T-helper 2 cell treated with Interferon-gamma antibody and Interleukin-4, amounts not matched to agents 5 μg/mL and 100 μg/mL, for 36 hours (primary cell): Measurements from ENCODE around the gene MT1M.
"Not testable (repeated sequence)": the region's sequence is repeated elsewhere in the genome, so short reads cannot be mapped to it uniquely, and the experiment has no call there.

Source experiments
- DNase-seq: peaks from one replicate; pipeline ENCODE4 v3.0.0; 2021; ENCODE audit warnings: low spot score
- H3K27ac Mint-ChIP-seq: one replicate; pipeline ENCODE4 v1.8.0; 2021; ENCODE audit warnings: mild to moderate bottlenecking, mixed read lengths
- H3K27me3 Mint-ChIP-seq: one replicate; pipeline ENCODE4 v1.8.0; 2021; ENCODE audit warnings: low read depth, mixed read lengths
- H3K36me3 Mint-ChIP-seq: one replicate; pipeline ENCODE4 v1.8.0; 2021; ENCODE audit warnings: low read depth, mixed read lengths
- H3K4me1 Mint-ChIP-seq: one replicate; pipeline ENCODE4 v1.8.0; 2021; ENCODE audit warnings: low read depth, mixed read lengths
- H3K4me3 Mint-ChIP-seq: one replicate; pipeline ENCODE4 v1.8.0; 2022; ENCODE audit warnings: mild to moderate bottlenecking, moderate library complexity, mixed read lengths
- H3K9me3 Mint-ChIP-seq: one replicate; pipeline ENCODE4 v1.8.0; 2021; ENCODE audit warnings: mixed read lengths

Gene MT1M

DNA sequence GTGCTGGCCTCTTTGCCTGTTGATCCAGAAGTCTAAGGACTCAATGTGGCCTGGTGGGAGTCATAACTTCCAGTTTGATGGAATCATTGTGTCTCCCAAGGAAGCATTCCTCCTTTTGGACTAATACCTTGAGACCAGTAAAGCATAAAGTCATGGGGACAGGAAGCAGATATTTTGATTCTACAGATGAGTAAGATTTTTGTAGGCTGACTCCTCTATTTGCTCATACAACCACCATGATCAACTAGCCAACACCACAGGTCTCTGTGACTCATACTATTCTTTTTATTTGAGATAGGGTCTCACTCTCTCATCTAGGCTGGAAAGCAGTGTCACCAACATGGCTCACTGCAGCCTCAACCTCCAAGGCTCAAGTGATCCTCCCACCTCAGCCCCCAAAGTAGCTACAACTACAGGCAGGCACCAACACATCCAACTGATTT, 17.9 kb upstream of the MT1M start:
- peaks cover 1% of the 10 kb centered on the region for H3K36me3 Mint-ChIP-seq
- no peak overlapping the region for H3K4me3 Mint-ChIP-seq
- peak overlapping the region; percentile 57 for H3K27ac Mint-ChIP-seq
- no peaks in the 10 kb centered on the region for H3K9me3 Mint-ChIP-seq
- no peaks in the 10 kb centered on the region for H3K27me3 Mint-ChIP-seq
- peaks cover 63% of the 10 kb centered on the region for H3K4me1 Mint-ChIP-seq
- DNase-seq, result peak; percentile 64

DNA sequence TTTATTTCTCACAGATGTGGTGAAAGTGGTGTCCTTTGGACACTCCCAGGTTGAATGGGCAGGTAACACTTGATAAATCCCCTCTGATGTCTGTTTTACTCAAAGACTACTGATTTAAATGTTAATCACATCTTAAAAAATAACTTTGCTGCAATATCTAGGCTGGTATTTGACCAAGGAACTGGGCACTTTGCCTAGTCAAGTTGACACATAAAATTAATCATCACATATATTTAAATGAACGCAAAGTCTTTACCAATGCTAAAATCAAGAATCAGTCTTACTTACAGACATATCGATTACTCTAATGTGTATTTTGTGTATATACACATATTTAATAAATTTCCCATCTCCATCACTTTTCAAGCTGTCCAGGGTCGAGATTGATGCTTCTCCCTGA, 17.1 kb upstream of the MT1M start:
- H3K4me1 Mint-ChIP-seq, result peaks cover 58% of the 10 kb centered on the region
- H3K27me3 Mint-ChIP-seq, result no peaks in the 10 kb centered on the region
- H3K9me3 Mint-ChIP-seq, result no peaks in the 10 kb centered on the region
- no peak overlapping the region for H3K27ac Mint-ChIP-seq
- DNase-seq, result no peak
- H3K36me3 Mint-ChIP-seq, result peaks cover 2% of the 10 kb centered on the region
- H3K4me3 Mint-ChIP-seq, result no peak overlapping the region

DNA sequence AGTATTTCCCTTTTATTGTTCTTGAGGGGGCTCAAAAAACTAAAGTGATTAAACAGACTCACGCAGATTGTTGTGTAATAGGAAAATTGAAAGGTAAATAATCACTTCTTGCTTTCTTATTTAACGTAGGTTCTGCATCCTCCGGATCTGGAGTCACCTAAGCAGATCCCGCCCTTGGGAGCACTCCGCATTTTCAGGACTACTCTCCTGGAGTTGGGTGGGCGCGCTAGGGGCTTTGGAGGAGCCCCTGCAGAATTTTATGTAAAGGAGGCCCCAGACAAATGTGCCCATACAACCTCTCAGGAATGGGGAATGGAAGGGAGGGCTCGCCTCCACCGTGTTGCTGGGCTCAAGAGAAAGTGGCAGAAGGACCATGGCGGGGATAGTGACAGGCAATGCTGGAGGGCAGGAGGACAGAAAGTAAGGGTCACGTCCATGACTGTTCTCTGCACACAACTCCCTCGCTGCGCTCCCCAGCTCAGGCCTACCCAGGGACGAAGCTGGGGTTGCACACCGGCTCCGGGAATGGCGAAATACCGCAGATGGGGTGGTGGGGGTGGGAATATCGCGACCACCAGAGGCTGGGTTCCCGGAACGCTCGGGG, 15.7 kb upstream of the MT1M start:
- no peak for DNase-seq
- peak overlapping the region; percentile 86 for H3K4me3 Mint-ChIP-seq
- H3K4me1 Mint-ChIP-seq, result peaks cover 44% of the 10 kb centered on the region
- H3K27ac Mint-ChIP-seq, result peak overlapping the region; percentile 52
- H3K9me3 Mint-ChIP-seq, result no peaks in the 10 kb centered on the region
- H3K36me3 Mint-ChIP-seq, result peaks cover 2% of the 10 kb centered on the region
- H3K27me3 Mint-ChIP-seq, result no peaks in the 10 kb centered on the region

- peak; percentile 67 for DNase-seq
- peaks cover 2% of the 10 kb centered on the region for H3K36me3 Mint-ChIP-seq
- no peaks in the 10 kb centered on the region for H3K27me3 Mint-ChIP-seq
- peak overlapping the region; percentile 86 for H3K4me3 Mint-ChIP-seq
- no peaks in the 10 kb centered on the region for H3K9me3 Mint-ChIP-seq
- peak overlapping the region; percentile 58 for H3K27ac Mint-ChIP-seq
- H3K4me1 Mint-ChIP-seq, result peaks cover 42% of the 10 kb centered on the region
Measured at GRCh38 chr16:56617212-56618085, 15.0 kb upstream of the MT1M start.

- no peak for DNase-seq
- Mint-ChIP-seq H3K27ac (peak overlapping the region; percentile 50), H3K9me3 (no peaks in the 10 kb centered on the region), H3K4me1 (peaks cover 40% of the 10 kb centered on the region), H3K4me3 (peak overlapping the region; percentile 86), H3K36me3 (peaks cover 2% of the 10 kb centered on the region), H3K27me3 (no peaks in the 10 kb centered on the region)
Measured at GRCh38 chr16:56618138-56618537, 14.3 kb upstream of the MT1M start.

DNA sequence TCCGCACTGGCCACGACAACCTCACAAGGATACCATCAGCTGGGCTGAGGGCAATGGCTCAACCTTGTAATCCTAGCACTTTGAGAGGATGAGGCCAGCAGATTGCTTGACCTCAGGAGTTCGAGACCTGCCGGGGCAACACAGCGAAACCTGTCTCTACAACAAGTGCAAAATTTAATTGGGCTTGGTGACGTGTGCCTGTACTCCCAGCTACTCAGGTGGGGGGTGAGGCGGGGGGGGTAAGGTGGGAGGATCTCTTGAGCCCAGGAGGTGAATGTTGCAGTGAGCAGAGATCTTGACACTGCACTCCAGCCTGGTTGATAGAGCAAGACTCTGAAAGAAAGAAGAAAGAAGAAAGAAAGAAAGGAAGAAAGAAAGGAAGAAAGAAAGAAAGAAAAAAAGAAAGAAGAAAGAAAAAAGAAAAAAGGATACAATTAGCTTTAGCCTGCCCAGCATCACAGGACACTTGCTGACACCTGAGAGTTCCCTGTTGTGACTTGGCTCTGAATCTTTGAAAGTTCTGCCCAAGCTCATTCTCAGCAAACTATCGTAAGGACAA, 12.0 kb upstream of the MT1M start:
- Mint-ChIP-seq H3K36me3 (peaks cover 2% of the 10 kb centered on the region), H3K4me1 (peaks cover 30% of the 10 kb centered on the region), H3K27me3 (no peaks in the 10 kb centered on the region), H3K4me3 (no peak overlapping the region), H3K9me3 (no peaks in the 10 kb centered on the region), H3K27ac (no peak overlapping the region)
- DNase-seq, result no peak

- H3K27me3 Mint-ChIP-seq, H3K36me3 Mint-ChIP-seq, DNase-seq, H3K27ac Mint-ChIP-seq, H3K9me3 Mint-ChIP-seq, H3K4me3 Mint-ChIP-seq: not testable (repeated sequence)
- peaks cover 29% of the 10 kb centered on the region for H3K4me1 Mint-ChIP-seq
Measured at GRCh38 chr16:56621665-56622445, 10.6 kb upstream of the MT1M start.

DNA sequence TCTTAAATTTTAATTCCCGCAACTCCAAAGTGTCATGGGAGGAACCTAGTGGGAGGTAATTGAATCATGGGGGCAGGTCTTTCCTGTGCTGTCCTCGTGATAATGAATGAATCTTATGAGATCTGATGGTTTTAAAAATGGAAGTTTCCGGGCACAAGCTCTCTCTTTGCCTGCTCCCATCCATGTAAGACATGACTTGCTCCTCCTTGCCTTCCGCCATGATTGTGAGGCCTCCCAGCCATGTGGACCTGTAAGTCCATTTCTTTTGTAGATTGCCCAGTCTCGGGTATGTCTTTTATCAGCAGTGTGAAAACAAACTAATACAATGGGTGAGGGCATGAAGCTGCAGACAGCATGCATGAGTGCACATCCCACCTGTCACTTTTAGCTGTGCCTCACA, 9.3 kb upstream of the MT1M start:
- H3K4me1 Mint-ChIP-seq, result peaks cover 25% of the 10 kb centered on the region
- not testable (repeated sequence) for DNase-seq, H3K4me3 Mint-ChIP-seq, H3K27ac Mint-ChIP-seq, H3K36me3 Mint-ChIP-seq, H3K27me3 Mint-ChIP-seq, H3K9me3 Mint-ChIP-seq

- Mint-ChIP-seq H3K27ac (no peak overlapping the region), H3K27me3 (no peaks in the 10 kb centered on the region), H3K4me3 (no peak overlapping the region), H3K4me1 (peaks cover 27% of the 10 kb centered on the region), H3K9me3 (no peaks in the 10 kb centered on the region), H3K36me3 (peaks cover 2% of the 10 kb centered on the region)
- DNase-seq, result no peak
Measured at GRCh38 chr16:56623637-56624036, 8.8 kb upstream of the MT1M start.

GRCh38 chr16:56625140-56625942, 7.1 kb upstream of the MT1M start, which contains the start of gene MT1E:
TSS of gene MT1E (plus strand) at chr16:56625781. CDS start at chr16:56625852, 71 bp downstream.
- Mint-ChIP-seq H3K4me1 (peaks cover 28% of the 10 kb centered on the region), H3K9me3 (no peaks in the 10 kb centered on the region), H3K27me3 (peaks cover 6% of the 10 kb centered on the region), H3K27ac (peak within 1 kb of the TSS; percentile 96), H3K36me3 (no peaks in the 10 kb centered on the region), H3K4me3 (peak within 1 kb of the TSS; percentile 99)
- peak; percentile 71 for DNase-seq

DNA sequence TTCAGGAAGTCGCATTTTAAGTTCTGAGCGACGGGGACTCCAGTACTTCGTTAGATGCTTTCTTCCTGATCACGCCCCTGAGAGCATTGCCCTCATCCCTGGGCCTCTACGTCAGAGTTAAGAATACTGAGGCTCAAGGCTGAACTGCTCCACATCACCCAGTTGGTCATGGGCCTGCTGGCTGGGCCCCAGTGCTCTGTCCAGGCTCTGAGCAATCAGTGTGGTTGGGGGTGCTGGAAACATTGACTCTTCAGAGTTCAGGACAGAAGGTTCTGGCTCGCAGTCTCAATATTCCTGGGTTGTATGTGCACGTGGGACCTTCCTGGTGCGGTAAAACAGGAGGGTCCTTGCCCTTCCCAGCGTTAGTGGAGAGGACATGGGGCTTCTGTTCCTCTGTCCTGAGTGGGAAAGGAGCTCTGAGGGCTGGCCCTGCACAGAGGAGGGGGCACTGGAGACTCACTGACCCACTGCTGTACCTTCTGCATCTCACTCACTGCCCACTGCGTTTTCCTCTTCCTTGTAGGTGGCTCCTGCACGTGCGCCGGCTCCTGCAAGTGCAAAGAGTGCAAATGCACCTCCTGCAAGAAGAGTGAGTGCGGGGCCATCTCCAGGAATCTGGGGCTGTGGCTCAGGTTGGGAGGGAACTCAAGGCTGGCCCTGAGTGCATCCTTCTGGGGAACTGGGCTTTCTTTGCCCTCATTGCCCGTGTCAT, 6.4 kb upstream of the MT1M start:
- no peak for DNase-seq
- H3K27ac Mint-ChIP-seq, result peak overlapping the region; percentile 96
- peaks cover 28% of the 10 kb centered on the region for H3K4me1 Mint-ChIP-seq
- no peaks in the 10 kb centered on the region for H3K36me3 Mint-ChIP-seq
- H3K27me3 Mint-ChIP-seq, result peaks cover 14% of the 10 kb centered on the region
- no peaks in the 10 kb centered on the region for H3K9me3 Mint-ChIP-seq
- peak overlapping the region; percentile 99 for H3K4me3 Mint-ChIP-seq

GRCh38 chr16:56626685-56627084, 5.8 kb upstream of the MT1M start:
- H3K36me3 Mint-ChIP-seq, result no peaks in the 10 kb centered on the region
- H3K4me3 Mint-ChIP-seq, result peak overlapping the region; percentile 99
- DNase-seq, result no peak
- peaks cover 29% of the 10 kb centered on the region for H3K4me1 Mint-ChIP-seq
- no peaks in the 10 kb centered on the region for H3K9me3 Mint-ChIP-seq
- peaks cover 19% of the 10 kb centered on the region for H3K27me3 Mint-ChIP-seq
- peak overlapping the region; percentile 96 for H3K27ac Mint-ChIP-seq
